Measurements from ENCODE around the gene IGSF1. TPM values are rescaled to one million over a fixed set of nuclear protein-coding genes. Genes with fewer than 3 reads are reported as not detected.

Gene IGSF1
- total RNA-seq, 2 donors from 2014 or later = 0.10 to 0.19 TPM

DNA sequence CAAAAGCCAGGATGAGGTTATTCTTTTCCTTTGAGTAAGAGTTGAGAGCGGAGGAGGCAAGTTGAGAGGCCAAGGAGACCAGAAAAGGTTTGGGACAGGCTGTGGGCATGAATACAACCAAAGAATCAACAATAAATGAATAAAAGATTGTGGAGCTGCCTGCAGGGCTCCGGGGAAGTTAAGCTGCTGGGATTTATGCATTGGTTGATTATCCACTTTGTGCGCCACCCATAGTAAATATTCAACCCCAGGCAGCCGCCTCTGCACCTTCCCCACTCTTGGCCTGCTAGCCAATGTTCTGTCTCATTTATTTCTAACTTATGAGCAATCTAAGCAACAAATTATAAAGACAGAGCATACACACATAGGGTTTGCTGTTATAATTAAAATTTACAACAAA is 28.2 kb upstream of the IGSF1 start:
- Histone ChIP-seq H3K4me1 (no peaks in the 10 kb centered on the region), H3K27ac (no peak overlapping the region), H3K9ac (ENCODE audit: low read depth in 2 of 2, low read length in 2 of 2) (no peak overlapping the region), H3K27me3 (no peaks in the 10 kb centered on the region), H3K36me3 (no peaks in the 10 kb centered on the region), H3K9me3 (no peaks in the 10 kb centered on the region), H3K4me3 (no peak overlapping the region)
- intact Hi-C loops (cut with DNase I) = no loop called here
- no peak for DNase-seq
- TF ChIP-seq, protein P1, sequence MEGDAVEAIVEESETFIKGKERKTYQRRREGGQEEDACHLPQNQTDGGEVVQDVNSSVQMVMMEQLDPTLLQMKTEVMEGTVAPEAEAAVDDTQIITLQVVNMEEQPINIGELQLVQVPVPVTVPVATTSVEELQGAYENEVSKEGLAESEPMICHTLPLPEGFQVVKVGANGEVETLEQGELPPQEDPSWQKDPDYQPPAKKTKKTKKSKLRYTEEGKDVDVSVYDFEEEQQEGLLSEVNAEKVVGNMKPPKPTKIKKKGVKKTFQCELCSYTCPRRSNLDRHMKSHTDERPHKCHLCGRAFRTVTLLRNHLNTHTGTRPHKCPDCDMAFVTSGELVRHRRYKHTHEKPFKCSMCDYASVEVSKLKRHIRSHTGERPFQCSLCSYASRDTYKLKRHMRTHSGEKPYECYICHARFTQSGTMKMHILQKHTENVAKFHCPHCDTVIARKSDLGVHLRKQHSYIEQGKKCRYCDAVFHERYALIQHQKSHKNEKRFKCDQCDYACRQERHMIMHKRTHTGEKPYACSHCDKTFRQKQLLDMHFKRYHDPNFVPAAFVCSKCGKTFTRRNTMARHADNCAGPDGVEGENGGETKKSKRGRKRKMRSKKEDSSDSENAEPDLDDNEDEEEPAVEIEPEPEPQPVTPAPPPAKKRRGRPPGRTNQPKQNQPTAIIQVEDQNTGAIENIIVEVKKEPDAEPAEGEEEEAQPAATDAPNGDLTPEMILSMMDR (IDR thresholded peaks at IDR 0.05) = no peak

DNA sequence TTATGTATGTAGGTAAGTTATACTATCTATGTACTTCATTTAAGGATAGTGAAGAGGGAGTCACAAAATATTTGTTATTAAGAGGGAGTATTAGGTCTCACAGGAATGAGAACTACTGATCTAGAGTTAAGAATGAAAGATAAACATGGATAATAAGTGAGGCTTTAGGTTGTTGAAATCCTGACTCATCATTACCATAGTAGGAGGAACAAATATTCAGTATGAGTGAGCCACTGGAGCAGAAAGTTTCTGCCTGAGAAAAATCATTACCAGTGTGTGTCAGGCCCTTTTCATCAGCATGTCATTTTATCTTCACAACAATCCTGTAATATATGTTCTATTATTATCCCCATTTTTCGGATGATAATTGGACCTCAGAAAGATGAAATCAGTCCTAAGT is 27.2 kb upstream of the IGSF1 start:
- no peak for DNase-seq
- Histone ChIP-seq H3K4me3 (no peak overlapping the region), H3K4me1 (no peaks in the 10 kb centered on the region), H3K27me3 (no peaks in the 10 kb centered on the region), H3K9me3 (no peaks in the 10 kb centered on the region), H3K9ac (ENCODE audit: low read depth in 2 of 2, low read length in 2 of 2) (no peak overlapping the region), H3K27ac (no peak overlapping the region), H3K36me3 (no peaks in the 10 kb centered on the region)
- intact Hi-C loops (cut with DNase I) = no loop called here
- TF ChIP-seq, protein P1 (IDR thresholded peaks at IDR 0.05) = no peak

DNA sequence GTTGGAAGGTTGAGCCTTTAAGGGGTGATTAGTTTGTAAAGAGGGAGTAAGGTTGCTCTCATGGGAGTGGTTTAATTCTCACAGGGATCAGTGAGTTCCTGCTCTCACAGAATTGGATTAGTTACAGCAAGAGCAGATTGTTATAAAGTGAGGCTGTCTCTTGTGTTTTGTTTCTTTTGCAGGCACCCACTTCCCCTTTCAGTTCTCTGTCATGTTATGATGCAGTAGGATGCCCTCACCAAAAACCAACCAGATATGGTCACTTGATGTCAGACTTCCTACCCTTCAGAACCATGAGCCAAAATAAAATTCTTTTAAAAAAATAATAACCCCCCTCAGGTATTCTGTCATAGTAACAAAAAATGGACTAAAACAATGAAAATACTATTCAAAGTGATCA is 19.9 kb upstream of the IGSF1 start:
- Histone ChIP-seq H3K27ac (no peak overlapping the region), H3K9ac (ENCODE audit: low read depth in 2 of 2, low read length in 2 of 2) (no peak overlapping the region), H3K4me1 (no peaks in the 10 kb centered on the region), H3K27me3 (no peaks in the 10 kb centered on the region), H3K4me3 (no peak overlapping the region), H3K9me3 (no peaks in the 10 kb centered on the region), H3K36me3 (no peaks in the 10 kb centered on the region)
- no peak for DNase-seq
- TF ChIP-seq, protein P1 (IDR thresholded peaks at IDR 0.05) = no peak
- intact Hi-C loops (cut with DNase I) = no loop called here

DNA sequence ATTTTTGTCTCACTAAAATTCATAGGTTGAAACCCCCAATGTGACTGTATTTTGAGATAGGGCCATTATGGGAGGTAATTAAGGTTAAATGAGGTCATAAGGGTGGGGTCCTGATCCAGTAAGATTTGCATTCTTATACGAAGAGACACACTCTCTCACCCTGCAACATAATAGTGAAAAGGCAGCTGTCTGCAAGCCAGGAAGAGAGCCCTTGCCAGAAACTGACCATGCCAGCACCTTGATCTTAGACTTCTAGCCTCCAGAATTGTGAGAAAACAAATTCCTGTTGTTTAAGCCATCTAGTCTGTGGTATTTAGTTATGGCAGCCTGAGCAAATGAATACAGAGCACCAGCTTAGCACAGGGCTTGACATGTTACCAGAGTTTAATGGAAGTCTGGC is 17.5 kb upstream of the IGSF1 start:
- H3K4me3 ChIP-seq = no peak overlapping the region
- TF ChIP-seq, protein P1 (IDR thresholded peaks at IDR 0.05) = no peak
- intact Hi-C loops (cut with DNase I) = no loop called here
- no peaks in the 10 kb centered on the region for H3K9me3 ChIP-seq
- DNase-seq = no peak
- peaks cover 4% of the 10 kb centered on the region for H3K27me3 ChIP-seq
- H3K9ac ChIP-seq (ENCODE audit: low read depth in 2 of 2, low read length in 2 of 2) = no peak overlapping the region
- H3K4me1 ChIP-seq = no peaks in the 10 kb centered on the region
- no peaks in the 10 kb centered on the region for H3K36me3 ChIP-seq
- no peak overlapping the region for H3K27ac ChIP-seq

DNA sequence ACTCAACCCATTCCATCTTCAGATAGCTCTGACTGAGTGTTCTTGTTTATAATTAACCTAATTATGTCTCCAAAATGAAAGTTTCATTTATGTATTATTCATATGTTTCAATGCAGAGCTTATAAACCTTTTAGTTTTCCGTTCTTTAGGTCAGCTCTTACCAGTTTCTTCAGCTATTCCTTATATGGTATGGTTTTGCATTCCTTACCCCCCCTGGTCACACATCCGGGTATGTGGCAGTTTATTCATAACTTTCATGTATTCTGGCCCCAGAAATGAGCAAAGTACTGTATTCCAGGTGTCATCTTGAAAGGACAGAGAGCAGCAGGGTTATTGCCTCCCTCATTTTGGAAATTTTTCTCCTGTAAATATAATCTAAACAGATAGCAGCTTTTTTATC is 16.8 kb upstream of the IGSF1 start:
- DNase-seq = no peak
- Histone ChIP-seq H3K9ac (ENCODE audit: low read depth in 2 of 2, low read length in 2 of 2) (no peak overlapping the region), H3K9me3 (no peaks in the 10 kb centered on the region), H3K27me3 (peaks cover 4% of the 10 kb centered on the region), H3K27ac (no peak overlapping the region), H3K36me3 (no peaks in the 10 kb centered on the region), H3K4me3 (no peak overlapping the region), H3K4me1 (no peaks in the 10 kb centered on the region)
- TF ChIP-seq, protein P1 (IDR thresholded peaks at IDR 0.05) = no peak
- intact Hi-C loops (cut with DNase I) = no loop called here

DNA sequence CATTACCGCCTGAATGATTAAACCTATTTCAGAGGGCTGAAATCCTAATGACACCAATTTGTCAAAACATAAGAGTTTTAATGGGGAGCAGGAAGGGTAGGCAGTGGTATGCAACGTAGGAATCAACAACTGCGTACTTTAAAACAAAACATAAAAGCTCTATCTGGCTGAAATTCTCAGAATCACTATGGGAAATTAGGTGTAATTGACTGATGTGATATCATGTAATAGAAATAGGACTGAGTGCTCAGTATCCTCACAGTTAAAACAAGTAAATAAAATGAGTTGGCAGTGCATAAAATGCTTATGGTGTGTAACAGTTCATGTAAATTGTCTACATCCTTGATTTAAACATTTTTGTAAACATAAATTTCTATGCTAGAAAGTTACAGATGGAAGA is 13.6 kb upstream of the IGSF1 start:
- Histone ChIP-seq H3K36me3 (no peaks in the 10 kb centered on the region), H3K27ac (no peak overlapping the region), H3K4me3 (no peak overlapping the region), H3K9ac (ENCODE audit: low read depth in 2 of 2, low read length in 2 of 2) (no peak overlapping the region), H3K9me3 (no peaks in the 10 kb centered on the region), H3K27me3 (peaks cover 4% of the 10 kb centered on the region), H3K4me1 (no peaks in the 10 kb centered on the region)
- no peak for DNase-seq
- intact Hi-C loops (cut with DNase I) = no loop called here
- TF ChIP-seq, protein P1 (IDR thresholded peaks at IDR 0.05) = no peak

Data from colonic mucosa (tissue), 4 donors.